Testis (tissue), 3 donors: ENCODE data around the gene COL4A1. TPM values are rescaled to one million over a fixed set of nuclear protein-coding genes. Genes with fewer than 3 reads are reported as not detected.

Experiments used
- DNase-seq: peaks from one replicate; pipeline ENCODE4 v3.0.0-alpha.2; 2019
- H3K27ac ChIP-seq, 2 donors: fragments of 200-600 bp; sonication (generic); one replicate each; pipeline ENCODE4 v1.5.1; 2019
- H3K27me3 ChIP-seq: fragments of 200-600 bp; sonication (generic); one replicate; pipeline ENCODE4 v1.5.1; 2019
- H3K36me3 ChIP-seq: fragments of 200-600 bp; sonication (generic); one replicate; pipeline ENCODE4 v1.5.1; 2017; ENCODE audit warnings: low read depth; ENCODE audit errors: missing control alignments
- H3K4me1 ChIP-seq: fragments of 200-600 bp; sonication (generic); one replicate; pipeline ENCODE4 v1.5.1; 2019
- H3K4me3 ChIP-seq, 2 donors: fragments of 200-600 bp; sonication (generic); one replicate each; pipeline ENCODE4 v1.5.1; 2017 to 2019
- H3K9me3 ChIP-seq: fragments of 200-600 bp; sonication (generic); one replicate; pipeline ENCODE4 v1.5.1; 2017
- CTCF ChIP-seq, 3 experiments: fragments of 450-650 bp in 2 of 3; fragments of 200-600 bp in 1 of 3; sonication (generic) in 1 of 3; IDR thresholded peaks; one replicate each; pipeline ENCODE4 v1.5.1; 2016 to 2019; ENCODE audit warnings: antibody characterized with exemption in 3 of 3, mild to moderate bottlenecking in 2 of 3, moderate library complexity in 1 of 3
- POLR2A ChIP-seq: fragments of 450-650 bp; IDR thresholded peaks from one replicate; pipeline ENCODE4 v1.6.1; 2017; ENCODE audit warnings: antibody characterized with exemption, mild to moderate bottlenecking, moderate library complexity
- WGBS, 2 donors: methylation state at CpG; one replicate each; pipeline ENCODE4 v1.1.5; 2018; 5-methylcytosine and 5-hydroxymethylcytosine counted together
- intact Hi-C: fragments of 100-400 bp; cut with DNase I; formaldehyde crosslinking; loops from one replicate; pipeline ENCODE4 v1.15.1; 2023; ENCODE audit warnings: low total_unique reads
- polyA plus RNA-seq: library from polyadenylated mRNA; stranded (reverse); fragments of 350-450 nt; fragmentation: Illumina TruSeq; extraction: RNeasy Lipid Tissue Mini Kit (QIAGEN cat#74804); gene quantifications from one replicate; pipeline ENCODE4 v1.2.3, GENCODE V29; 2014; ENCODE audit warnings: low read depth, low replicate concordance; ENCODE audit not compliant: insufficient read depth
- total RNA-seq, 2 donors: library from RNA; depleted of rRNA; stranded (reverse); fragments of >200 nt; gene quantifications; one replicate each; pipeline ENCODE4 v1.2.3, GENCODE V29; 2016

COL4A1 gene
- total and polyA plus RNA-seq, 3 donors from 2014 or later: 35.5 to 43.0 (median 39.0) TPM

GRCh38 chr13:110135977-110136597, 170.9 kb downstream of the COL4A1 start:
- peaks cover 9% of the 10 kb centered on the region for H3K4me1 ChIP-seq
- intact Hi-C loops: no loop called here
- no peak overlapping the region for H3K4me3 ChIP-seq
- H3K27me3 ChIP-seq: no peaks in the 10 kb centered on the region
- no peaks in the 10 kb centered on the region for H3K9me3 ChIP-seq
- WGBS, 2 donors: 82 to 85% methylated on average over 5 of the region's 5 CpGs
- no peak overlapping the region for H3K27ac ChIP-seq
- TF ChIP-seq CTCF (IDR thresholded peaks at IDR 0.05): no peak
- TF ChIP-seq POLR2A: no peak
- DNase-seq: no peak
- no peaks in the 10 kb centered on the region for H3K36me3 ChIP-seq

- Histone ChIP-seq H3K4me1 (peaks cover 9% of the 10 kb centered on the region), H3K27me3 (no peaks in the 10 kb centered on the region), H3K27ac (no peak overlapping the region), H3K4me3 (no peak overlapping the region), H3K36me3 (no peaks in the 10 kb centered on the region), H3K9me3 (no peaks in the 10 kb centered on the region)
- no peak for DNase-seq
- 76 to 85% methylated on average over 8 of the region's 8 CpGs for WGBS, 2 donors
- intact Hi-C loops: no loop called here
- no peak for TF ChIP-seq POLR2A
- no peak for TF ChIP-seq CTCF (IDR thresholded peaks at IDR 0.05)
Measured at GRCh38 chr13:110134801-110135200, 172.2 kb downstream of the COL4A1 start.

- WGBS, 2 donors: 93 to 94% methylated on average over 8 to 10 of the region's 10 CpGs
- TF ChIP-seq CTCF (IDR thresholded peaks at IDR 0.05) (no peak), POLR2A (no peak)
- H3K4me1 ChIP-seq: peaks cover 9% of the 10 kb centered on the region
- no peaks in the 10 kb centered on the region for H3K27me3 ChIP-seq
- DNase-seq: no peak
- no peak overlapping the region for H3K27ac ChIP-seq
- no peaks in the 10 kb centered on the region for H3K36me3 ChIP-seq
- intact Hi-C loops: no loop called here
- no peak overlapping the region for H3K4me3 ChIP-seq
- H3K9me3 ChIP-seq: no peaks in the 10 kb centered on the region
Measured at GRCh38 chr13:110133425-110134235, 173.3 kb downstream of the COL4A1 start.

- no peak overlapping the region for H3K4me3 ChIP-seq
- 72 to 78% methylated on average over 16 of the region's 16 CpGs for WGBS, 2 donors
- TF ChIP-seq POLR2A (no peak), CTCF (IDR thresholded peaks at IDR 0.05) (no peak)
- intact Hi-C loops: no loop called here
- H3K36me3 ChIP-seq: no peaks in the 10 kb centered on the region
- no peaks in the 10 kb centered on the region for H3K27me3 ChIP-seq
- no peaks in the 10 kb centered on the region for H3K9me3 ChIP-seq
- DNase-seq: no peak
- H3K27ac ChIP-seq: no peak overlapping the region
- H3K4me1 ChIP-seq: peaks cover 2% of the 10 kb centered on the region
Measured at GRCh38 chr13:110132225-110132982, 174.6 kb downstream of the COL4A1 start.
